IPS-18c (cell line): Measurements from ENCODE around the gene FASN.

Experiments
- H3K4me3 ChIP-seq: 2 replicates; pipeline ENCODE4 v1.7.0; 2013; ENCODE audit warnings: low read depth, mild to moderate bottlenecking, low read length, moderate library complexity; ENCODE audit not compliant: insufficient read depth
- H3K9me3 ChIP-seq: one replicate; pipeline ENCODE4 v1.6.1; 2013; ENCODE audit warnings: mild to moderate bottlenecking, low read length, moderate library complexity; ENCODE audit not compliant: control insufficient read depth, insufficient read depth

The FASN gene

DNA sequence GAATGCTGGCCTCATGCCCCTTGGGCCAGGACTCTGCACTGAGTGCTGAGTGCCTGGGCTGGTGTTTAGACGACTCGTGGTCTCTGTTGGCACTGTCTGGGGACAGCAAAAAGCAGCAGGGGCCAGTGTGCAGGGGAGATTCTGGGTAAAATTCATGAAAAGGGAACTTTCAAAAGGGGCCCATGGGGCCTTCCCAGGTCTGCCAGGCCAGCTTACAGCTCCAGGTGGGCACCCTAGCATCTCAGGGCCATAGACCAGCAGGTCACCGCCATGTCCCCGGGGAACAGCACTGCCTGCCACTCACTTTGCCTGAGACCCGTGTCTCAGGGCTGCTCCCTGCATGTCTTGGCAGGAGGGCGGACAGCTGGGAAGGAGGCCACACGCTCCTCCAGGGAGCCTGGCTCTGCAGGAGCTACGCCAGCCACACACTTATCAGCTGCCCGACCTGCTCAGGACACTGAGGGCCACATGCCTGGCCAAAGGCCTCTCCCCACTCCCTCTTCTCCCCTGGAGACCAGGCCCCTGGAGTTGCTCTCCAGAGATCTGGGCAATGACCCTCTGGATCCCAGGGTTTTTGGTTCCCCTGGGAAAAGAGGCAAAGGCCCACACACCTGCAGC is 8.8 kb upstream of the FASN start:
- Histone ChIP-seq H3K9me3 (no peaks in the 10 kb centered on the region), H3K4me3 (no peak overlapping the region; the same call in 1 of the 2 replicates)

DNA sequence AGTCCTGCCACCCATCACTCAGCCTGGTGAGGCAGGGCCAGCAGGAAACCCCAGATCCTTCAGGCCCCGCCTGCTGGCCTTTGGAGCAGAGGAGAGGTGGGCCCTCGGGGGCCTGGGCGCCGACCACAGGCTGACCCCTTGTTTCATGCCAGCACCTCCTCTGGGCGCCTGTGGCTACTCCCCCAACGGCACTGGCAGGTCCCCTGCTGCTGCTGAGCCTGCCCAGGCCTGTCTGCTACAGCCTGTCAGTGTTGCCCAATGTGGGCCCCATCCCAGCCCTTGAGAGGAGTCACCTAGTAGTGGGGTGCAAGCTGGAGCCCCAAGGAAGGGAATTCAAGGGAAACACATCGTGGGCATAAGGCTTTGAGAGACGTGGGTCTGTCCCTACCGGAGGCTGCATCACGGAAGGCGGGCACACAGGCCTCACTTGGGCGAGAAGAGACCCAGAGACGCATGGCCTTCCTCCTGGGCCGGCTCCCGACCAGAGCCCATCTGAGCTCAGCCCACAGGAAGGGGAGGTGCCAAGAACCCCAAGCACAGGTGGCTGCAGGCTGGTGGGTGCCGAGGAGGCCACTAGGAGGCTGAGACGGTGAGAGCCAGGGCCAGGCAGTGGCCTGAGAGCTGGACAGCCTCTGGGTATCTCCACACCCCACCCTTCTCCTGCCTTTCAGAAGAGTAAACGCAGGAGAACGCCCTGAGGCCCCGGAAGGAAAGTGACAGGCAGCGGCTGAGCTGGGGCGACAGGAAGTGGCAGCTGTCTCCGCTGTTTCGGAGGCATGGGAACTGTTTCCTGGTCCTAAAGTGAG is 8.0 kb upstream of the FASN start:
- no peaks in the 10 kb centered on the region for H3K9me3 ChIP-seq
- peak overlapping the region; percentile 10; the same call in 1 of the 2 replicates for H3K4me3 ChIP-seq

DNA sequence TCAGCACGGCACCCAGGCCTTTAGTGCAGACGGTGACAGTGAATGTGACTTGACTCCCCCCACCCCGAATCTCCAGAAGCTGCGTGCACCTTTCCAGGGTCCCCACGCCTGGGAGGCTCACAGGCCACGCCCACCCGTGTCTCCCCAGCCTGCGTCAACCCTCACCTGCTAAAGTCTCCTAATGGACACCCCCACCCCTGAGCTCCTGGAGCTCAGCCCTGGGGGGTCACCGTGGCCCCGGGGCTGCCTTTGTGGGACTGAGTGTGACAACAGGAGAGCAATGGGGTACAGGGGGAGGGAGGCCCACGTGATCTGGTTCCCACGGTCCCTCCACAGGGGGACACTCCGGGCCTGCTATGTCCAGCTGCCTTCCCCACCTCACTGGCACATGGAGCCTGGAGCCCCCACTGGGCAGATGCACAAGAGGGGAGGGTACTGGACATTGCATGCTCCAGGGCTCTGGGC is 7.4 kb upstream of the FASN start:
- no peak overlapping the region for H3K4me3 ChIP-seq
- no peaks in the 10 kb centered on the region for H3K9me3 ChIP-seq

DNA sequence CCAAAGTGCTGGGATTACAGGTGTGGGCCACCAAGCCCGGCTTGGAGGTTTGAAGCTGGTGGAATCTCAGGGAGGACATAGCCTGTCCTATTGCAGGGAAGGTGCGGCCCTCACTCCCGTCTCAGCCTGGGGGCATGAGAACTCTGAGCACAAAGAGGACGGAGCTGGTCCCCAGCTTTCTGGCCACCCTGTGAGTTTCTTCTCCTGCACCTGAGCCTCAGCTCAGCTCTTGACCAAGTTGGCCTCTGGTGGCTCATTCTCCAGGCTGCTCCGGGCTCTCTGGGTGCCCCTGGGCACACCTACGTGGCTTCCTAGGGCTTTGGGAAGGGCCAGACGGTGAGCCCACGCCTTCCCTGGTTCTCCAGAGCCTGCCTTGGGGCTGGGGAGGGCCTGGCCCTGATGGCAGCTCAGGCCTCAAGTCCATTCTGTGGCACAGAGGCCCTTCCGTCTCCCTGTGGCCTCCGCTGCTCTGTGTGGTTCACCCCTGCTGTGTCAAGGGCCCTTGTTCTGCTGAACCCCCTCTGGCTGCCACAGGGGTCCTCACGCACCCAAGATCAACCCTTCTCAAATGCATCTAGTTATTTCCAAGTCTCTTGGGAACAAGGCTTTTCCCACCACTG is 6.9 kb upstream of the FASN start:
- H3K9me3 ChIP-seq: no peaks in the 10 kb centered on the region
- no peak overlapping the region for H3K4me3 ChIP-seq

DNA sequence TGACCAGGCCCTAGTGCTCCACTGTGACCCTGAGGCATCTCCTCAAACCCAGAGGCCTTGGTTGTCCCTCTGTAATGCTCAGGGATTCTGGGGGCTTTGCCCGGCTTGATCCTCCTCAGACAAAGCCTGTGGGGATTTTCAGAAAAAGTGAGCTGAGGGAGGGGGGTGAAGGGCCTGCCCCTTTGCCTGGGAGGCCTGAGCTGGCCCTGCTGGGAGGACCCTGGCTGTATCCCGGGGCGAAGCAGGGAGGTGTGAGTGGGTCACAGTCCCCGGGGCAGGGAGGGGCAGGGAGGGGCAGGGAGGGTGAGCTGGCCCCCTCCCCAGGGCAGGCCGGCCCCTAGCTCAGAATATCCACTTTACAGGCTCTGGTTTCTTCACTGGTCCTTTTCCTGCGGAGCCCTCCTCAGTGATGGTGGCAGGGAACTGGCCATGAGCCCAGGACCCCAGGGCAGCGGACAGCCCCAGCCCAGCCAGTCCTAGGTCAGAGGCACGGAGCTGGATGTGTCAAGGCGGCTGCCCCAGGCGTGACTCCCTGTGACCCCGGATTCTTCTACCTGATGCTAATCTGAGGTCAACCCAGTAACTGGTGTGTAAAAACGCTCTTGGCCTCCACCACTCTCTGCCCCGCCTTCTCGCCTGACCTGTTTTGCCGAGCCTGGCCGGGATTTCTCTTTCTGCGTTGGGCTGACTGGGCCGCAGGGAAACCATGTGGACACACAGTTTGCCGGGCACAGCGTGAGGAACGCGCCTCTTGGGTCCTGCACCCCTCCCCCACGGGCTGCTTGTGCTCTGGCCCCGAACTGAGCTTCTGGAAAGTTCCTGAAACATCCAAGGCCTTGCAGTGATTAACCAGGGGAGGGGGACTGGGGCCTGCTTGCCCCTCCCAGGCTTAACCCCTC is 5.8 kb upstream of the FASN start:
- peak overlapping the region; percentile 24; the same call in 1 of the 2 replicates for H3K4me3 ChIP-seq
- no peaks in the 10 kb centered on the region for H3K9me3 ChIP-seq

DNA sequence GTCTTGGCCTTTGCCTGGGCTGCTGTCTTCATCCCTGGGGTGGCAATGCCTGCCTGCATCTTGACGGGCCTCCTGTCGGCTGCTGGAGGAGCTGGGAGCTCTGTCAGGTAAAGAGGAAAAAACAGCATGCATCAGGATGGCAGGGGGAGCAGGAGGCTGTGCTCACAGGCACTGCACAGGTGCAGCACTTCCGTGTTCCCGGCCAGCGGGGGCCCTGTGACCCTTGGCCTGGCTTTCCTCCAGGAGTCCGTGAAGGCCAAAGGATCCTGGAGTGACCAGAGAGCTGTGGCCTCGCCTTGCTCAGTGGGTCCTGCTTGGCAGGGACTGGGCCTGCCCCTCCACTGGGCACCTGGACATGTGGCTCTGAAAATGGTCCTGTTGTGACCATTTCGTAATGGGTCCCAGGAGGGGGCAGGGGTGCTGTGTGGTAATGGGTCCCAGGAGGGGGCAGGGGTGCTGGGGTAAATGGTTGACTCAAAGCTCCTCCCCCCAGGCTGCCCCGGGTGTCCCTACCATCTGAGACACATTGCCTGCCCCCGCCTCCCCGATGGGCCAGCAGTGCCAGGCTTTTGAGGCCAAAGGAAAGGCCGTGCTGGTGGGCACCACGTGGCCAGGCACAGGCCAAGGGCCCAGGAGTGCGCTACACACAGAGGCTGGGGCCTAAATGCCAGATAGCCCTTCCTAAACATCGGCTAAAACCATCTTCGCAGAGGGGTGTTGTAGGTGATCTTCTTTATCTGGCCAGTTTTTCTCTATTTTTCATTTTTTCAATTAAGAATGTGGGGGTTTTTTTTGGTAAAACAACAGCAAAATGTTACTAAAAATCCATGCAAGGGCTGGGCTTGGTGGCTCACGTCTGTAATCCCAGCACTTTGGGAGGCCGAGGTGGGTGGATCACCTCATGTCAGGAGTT is 4.0 kb upstream of the FASN start:
- Histone ChIP-seq H3K4me3 (no peak overlapping the region), H3K9me3 (peaks cover 2% of the 10 kb centered on the region)

DNA sequence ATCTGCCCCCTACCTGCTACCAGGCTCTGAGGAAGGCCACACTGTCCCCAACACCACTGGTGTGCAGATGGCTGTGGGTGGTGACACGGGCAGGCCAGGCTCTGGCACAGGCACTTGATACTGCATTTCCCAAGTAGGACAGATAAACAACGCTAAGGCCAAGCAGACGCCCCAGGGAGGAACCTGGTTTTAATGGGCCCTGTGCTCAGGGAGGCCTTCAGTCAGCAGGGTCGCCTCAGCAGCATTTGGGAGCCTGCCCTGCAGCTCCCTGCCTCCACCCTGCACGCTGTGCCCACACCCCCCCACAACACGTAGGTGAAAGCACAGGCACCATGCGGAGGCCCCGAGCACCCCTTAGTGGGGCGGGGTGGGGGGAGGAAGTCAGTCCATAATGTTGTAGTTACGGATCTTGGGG is 3.3 kb upstream of the FASN start:
- Histone ChIP-seq H3K9me3 (peaks cover 2% of the 10 kb centered on the region), H3K4me3 (no peak overlapping the region)

DNA sequence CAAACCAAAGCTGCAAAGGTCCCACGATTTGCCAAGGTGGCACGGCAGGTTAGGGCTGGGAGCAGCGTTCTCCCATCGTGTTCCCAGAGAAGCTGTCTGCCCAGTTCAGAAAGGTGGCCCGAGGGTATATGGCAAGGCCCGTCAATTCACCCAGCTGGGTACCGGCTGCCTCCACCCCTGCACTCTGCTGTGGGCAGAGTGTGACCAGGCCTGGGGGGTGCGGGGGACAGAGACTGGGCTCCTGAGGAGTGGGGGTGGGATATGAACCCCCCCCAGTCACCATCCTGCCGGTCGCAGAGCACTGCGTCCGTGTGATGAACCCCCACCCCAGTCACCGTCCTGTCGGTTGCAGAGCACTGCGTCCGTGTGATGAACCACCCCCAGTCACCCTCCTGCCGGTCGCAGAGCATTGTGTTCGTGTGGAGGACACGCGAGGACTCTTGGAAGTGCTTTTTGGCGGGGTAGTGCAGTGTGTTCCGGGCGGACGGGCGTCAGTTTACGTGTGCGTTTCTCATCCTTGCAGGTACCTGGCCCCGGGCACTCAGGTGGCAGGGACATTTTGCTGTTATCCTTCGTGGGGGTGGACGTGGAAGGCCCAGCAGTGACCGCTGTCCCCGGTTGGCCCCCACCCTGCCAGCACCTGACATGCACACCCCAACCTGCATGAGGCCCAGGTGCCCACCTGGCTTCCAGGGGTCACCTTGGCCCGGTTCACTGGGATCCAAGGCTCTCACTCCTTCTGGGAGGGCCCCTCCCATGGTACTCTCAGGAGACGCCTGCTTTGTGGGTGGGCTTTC is 2.7 kb upstream of the FASN start:
- Histone ChIP-seq H3K4me3 (no peak overlapping the region), H3K9me3 (peaks cover 2% of the 10 kb centered on the region)

DNA sequence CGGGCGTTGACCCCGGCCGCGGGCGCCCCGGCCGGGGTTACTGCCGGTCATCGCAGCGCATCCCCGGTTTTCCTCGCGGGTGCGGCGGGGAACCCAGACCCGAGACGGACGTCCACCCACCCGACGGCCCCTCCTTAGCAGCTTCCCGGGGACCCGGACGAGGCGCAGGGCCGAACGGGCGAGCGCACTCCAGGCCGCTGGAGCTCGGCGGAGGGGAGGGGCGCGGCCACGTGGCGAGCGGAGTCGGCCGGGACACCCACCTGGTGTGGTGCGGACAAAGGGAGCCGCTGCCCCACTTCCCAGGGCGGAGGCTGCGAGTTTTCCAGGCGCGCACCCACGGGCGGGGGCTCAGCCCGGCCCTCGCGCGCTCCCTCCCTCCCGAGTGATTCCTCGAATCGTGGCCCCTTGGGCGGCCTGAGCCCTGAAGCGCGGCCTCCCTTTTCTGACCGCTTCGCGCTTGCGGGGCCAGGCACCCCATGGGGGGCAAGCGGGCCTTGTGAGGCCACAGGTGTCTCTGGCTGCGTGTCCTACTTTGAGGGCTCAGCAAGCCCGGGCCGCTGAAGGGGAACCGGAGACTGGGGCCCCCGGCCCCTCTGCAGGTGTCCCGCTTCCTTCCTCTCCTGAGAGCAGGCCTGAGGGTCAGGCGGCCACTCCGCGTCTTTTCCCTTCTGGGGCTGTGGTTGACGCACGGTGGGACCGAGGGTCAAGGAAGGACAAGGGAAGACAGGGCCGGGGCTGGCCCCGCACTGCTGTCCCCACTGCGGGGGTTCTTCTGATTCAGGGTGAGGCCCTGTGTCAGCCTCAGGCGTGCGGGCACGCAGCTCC is 1.1 kb upstream of the FASN start:
- H3K9me3 ChIP-seq: peaks cover 2% of the 10 kb centered on the region
- H3K4me3 ChIP-seq: peak overlapping the region; percentile 70

DNA sequence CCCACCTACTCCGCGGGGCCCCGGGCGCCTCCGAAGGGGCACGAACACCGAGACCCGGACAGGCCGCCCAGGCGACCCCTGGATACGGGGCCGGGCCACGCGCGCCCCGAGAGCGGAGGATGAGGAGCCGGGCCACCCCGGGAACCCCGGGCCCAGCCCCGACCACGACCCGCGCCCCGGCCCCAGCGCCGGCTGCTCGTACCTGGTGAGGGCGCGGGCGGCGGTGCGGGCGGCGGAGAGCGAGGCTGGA is 192 bp downstream of the FASN start:
- Histone ChIP-seq H3K4me3 (peak overlapping the region; percentile 72), H3K9me3 (peaks cover 2% of the 10 kb centered on the region)

DNA sequence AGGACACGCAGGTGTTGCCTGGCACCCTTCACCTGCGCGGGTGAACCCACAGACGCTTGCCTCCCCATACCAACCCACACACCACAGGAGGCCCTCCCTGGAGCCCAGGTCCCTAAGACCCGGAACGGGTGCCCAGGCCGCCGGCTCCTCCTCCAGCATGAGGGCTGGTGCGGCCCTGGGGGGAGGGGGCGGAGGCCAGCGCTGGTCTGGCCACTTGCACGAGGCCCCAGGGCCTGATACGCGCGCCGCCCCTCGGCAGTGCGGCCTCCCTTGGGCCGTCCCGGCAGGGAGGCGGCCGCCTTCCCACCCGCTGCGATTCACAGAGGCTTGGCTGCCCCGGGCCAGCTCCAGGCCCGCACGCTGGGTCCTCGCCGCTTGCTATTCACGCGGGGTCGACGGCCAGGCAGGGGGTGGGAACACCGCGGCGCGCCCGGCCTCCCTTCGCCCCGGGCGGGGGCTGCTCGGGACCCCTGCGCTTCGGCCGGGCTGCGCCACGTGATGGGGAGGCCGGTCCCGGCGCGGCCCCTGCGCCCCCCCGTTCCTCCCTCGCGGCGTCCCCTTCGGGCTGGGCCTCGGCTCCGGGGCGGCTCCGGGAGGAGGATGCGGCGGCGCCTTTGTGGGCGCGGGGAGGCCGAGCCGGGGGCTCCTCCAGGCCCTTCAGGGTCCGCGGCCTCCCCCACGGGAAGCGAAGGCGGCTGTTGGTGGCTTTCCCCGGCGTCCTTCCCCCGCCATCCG is 685 bp downstream of the FASN start:
- Histone ChIP-seq H3K9me3 (peaks cover 2% of the 10 kb centered on the region), H3K4me3 (peak overlapping the region; percentile 72)

DNA sequence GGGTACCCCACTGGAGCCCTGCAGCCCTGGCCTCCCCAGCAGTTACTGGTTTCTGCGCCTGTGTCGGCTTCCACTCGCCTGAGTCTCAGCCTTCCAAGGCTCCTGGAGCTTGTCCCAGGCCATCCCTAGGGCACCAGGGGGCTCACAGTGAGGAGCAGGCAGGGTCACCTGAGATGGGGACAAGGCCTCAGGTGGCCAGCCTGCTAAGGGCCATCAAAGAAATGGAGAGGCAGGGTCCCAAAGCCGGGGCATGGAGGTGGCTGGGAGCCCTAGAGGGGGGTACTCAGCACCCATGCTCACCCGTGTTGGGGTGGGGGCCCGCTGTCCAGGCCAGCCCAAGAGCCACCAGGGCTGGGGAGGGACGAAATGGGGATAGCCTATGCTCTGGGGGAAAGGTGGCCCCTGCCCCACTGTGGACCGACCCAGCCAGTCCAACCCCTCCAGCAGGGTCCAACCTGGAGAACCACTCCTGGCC is 1.3 kb downstream of the FASN start:
- peak overlapping the region; percentile 72 for H3K4me3 ChIP-seq
- peaks cover 2% of the 10 kb centered on the region for H3K9me3 ChIP-seq

DNA sequence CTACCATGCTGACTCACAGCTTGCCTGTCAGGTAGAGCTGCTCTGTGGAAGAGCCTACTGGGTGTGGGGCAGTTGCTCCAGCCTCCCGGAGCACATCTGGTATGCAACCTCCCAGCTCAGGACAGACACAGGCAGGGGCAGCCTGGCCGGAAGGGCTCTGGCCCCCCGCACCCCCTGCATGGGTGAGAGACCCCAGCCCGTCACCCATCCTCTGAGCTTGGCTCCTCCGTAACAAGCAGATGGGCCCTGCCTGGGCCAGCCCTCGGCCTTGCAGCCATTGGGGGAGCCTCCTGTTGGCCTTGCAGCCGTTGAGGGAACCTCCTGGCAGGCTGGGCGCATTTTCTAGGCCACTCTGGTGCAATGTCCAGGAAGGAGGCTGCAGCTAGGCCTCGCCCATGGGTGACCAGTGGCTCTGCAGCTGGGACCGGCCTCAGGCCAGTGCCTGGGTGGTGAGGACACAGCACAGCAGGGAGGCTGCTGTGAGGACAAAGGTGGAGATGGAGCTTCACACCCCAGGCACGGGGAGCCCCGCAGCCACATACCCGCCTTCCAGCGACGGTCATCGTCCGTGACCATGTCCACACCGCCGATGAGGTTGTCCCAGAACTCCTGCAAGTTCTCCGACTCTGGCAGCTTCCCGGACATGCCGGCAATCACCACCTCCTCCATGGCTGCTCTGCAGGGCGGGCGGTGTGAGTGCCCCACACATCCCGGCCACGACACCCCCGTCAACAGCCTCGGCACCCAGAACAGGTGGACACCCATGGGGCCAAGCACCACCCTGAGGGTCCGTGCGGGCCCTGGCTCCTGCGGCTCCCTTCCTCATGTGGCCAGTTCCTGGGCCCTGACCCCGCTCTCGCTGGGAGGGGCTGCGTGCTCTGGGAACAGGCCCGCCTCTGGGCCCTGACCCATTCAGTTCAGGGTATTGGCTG is 2.0 kb downstream of the FASN start:
- H3K9me3 ChIP-seq: peaks cover 2% of the 10 kb centered on the region
- H3K4me3 ChIP-seq: peak overlapping the region; percentile 72
